MCF 10A (cell line): ENCODE data around the gene ADTRP. TPM values are rescaled to one million over a fixed set of nuclear protein-coding genes. Genes with fewer than 3 reads are reported as not detected.

Experiments used
- BruUV-seq: library from RNA; stranded (reverse); fragments of 400-500 nt; replicated peaks from 2 replicates; lab custom pipeline; 2021; lab: Mats Ljungman, UMichigan
- CTCF ChIA-PET: fragments of 300-600 bp; sonication (Branson Sonifier 250); formaldehyde crosslinking; extraction: SDS; loops from one replicate; lab custom pipeline; 2021; ENCODE audit warnings: antibody characterized with exemption, inconsistent platforms; lab: Yijun Ruan, JAX
- POLR2A ChIA-PET: fragments of 300-600, 350-650 bp; sonication (Branson Sonifier 250); formaldehyde crosslinking; extraction: SDS; loops from one replicate; lab custom pipeline; 2020; ENCODE audit warnings: antibody characterized with exemption, inconsistent platforms; lab: Yijun Ruan, JAX
- DNase-seq: peaks from one replicate; pipeline ENCODE4 v3.0.0-alpha.2; 2018; ENCODE audit not compliant: unreplicated experiment
- H3K27ac Mint-ChIP-seq: one replicate; pipeline ENCODE4 v1.8.0; 2022; ENCODE audit warnings: mild to moderate bottlenecking, low read depth, mixed read lengths; ENCODE audit not compliant: unreplicated experiment
- H3K27me3 Mint-ChIP-seq: one replicate; pipeline ENCODE4 v1.8.0; 2022; ENCODE audit warnings: mixed read lengths; ENCODE audit not compliant: insufficient read depth, unreplicated experiment
- H3K36me3 Mint-ChIP-seq: one replicate; pipeline ENCODE4 v1.8.0; 2022; ENCODE audit warnings: mild to moderate bottlenecking, moderate library complexity, mixed read lengths; ENCODE audit not compliant: insufficient read depth, unreplicated experiment
- H3K4me1 Mint-ChIP-seq: one replicate; pipeline ENCODE4 v1.8.0; 2022; ENCODE audit warnings: mixed read lengths; ENCODE audit not compliant: insufficient read depth, unreplicated experiment
- H3K4me3 Mint-ChIP-seq: one replicate; pipeline ENCODE4 v1.8.0; 2022; ENCODE audit warnings: mild to moderate bottlenecking, moderate library complexity, mixed read lengths; ENCODE audit not compliant: unreplicated experiment
- H3K9me3 Mint-ChIP-seq: one replicate; pipeline ENCODE4 v1.8.0; 2022; ENCODE audit warnings: mixed read lengths; ENCODE audit not compliant: unreplicated experiment
- intact Hi-C: fragments of 100-400 bp; cut with micrococcal nuclease; formaldehyde crosslinking; loops from 2 replicates; pipeline ENCODE4 v1.14.1; 2022
- total RNA-seq: library from RNA; stranded (reverse); gene quantifications from 2 replicates; pipeline ENCODE4 v1.2.3, GENCODE V29; 2022
- TF ChIP-seq, protein P1 (sequence below): fragments of 200-600 bp; IDR thresholded peaks from one replicate; pipeline ENCODE4 v1.8.0; 2022; ENCODE audit warnings: antibody characterized with exemption, mild to moderate bottlenecking; ENCODE audit not compliant: unreplicated experiment

ADTRP gene
- total RNA-seq, 1 experiment from 2014 or later = 14.8 TPM

DNA sequence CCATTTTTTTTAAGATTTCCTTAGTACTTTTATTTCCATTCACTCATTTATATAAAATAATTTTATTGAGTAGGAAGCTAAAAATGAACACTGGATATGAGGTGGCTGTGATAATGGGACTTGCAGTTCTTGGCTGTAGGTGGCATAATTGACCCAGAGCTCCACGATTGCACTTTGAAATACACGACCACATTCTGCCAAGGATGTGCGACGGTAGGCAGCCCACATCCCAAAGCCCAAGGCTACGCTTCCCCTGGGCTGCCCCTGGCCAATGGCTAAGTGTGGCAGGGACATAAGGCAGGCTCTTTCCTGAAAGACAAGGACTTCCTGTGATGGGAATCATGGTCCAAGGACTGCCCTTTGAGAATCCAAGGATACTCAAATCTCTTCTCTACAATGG, 43.7 kb upstream of the ADTRP start:
- Mint-ChIP-seq H3K4me3 (no peak overlapping the region), H3K27me3 (no peaks in the 10 kb centered on the region), H3K4me1 (peaks cover 4% of the 10 kb centered on the region), H3K27ac (no peak overlapping the region), H3K36me3 (no peaks in the 10 kb centered on the region), H3K9me3 (no peaks in the 10 kb centered on the region)
- ChIA-PET CTCF (interaction anchor here (0.9 kb wide), 1 partner anchor 49 kb away, joined by 4 read pairs; no protein-coding TSS in a partner anchor), POLR2A (no interaction called here)
- DNase-seq = no peak
- BruUV-seq = no TSS peak
- intact Hi-C loops = no loop called here
- TF ChIP-seq, protein P1, sequence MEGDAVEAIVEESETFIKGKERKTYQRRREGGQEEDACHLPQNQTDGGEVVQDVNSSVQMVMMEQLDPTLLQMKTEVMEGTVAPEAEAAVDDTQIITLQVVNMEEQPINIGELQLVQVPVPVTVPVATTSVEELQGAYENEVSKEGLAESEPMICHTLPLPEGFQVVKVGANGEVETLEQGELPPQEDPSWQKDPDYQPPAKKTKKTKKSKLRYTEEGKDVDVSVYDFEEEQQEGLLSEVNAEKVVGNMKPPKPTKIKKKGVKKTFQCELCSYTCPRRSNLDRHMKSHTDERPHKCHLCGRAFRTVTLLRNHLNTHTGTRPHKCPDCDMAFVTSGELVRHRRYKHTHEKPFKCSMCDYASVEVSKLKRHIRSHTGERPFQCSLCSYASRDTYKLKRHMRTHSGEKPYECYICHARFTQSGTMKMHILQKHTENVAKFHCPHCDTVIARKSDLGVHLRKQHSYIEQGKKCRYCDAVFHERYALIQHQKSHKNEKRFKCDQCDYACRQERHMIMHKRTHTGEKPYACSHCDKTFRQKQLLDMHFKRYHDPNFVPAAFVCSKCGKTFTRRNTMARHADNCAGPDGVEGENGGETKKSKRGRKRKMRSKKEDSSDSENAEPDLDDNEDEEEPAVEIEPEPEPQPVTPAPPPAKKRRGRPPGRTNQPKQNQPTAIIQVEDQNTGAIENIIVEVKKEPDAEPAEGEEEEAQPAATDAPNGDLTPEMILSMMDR = no peak

DNA sequence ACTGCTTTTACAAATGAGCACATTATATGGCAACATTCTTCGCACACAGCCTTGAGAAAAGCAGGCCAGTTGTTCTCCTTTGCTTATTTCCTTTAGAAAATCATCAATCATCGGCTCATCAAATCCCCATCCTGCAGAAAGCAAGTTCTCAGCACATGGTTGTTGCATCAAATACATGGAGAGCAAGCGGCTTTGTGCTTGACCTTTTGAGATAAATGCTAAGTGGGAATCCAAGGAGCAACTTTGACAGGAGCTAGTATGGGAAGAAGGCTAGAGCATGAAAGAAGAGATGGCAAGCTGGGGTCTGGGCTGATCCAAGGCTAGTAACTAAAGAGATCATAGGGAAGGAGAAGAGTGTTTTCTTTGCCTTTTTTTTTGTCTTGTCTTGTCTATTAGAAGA, 43.2 kb upstream of the ADTRP start:
- no peak for DNase-seq
- Mint-ChIP-seq H3K4me1 (peaks cover 4% of the 10 kb centered on the region), H3K27me3 (no peaks in the 10 kb centered on the region), H3K9me3 (no peaks in the 10 kb centered on the region), H3K4me3 (no peak overlapping the region), H3K27ac (no peak overlapping the region), H3K36me3 (no peaks in the 10 kb centered on the region)
- TF ChIP-seq, protein P1 = no peak
- ChIA-PET POLR2A (no interaction called here), CTCF (interaction anchor here (0.9 kb wide), 1 partner anchor 48 kb away, joined by 4 read pairs; no protein-coding TSS in a partner anchor)
- intact Hi-C loops = no loop called here
- BruUV-seq = no TSS peak

DNA sequence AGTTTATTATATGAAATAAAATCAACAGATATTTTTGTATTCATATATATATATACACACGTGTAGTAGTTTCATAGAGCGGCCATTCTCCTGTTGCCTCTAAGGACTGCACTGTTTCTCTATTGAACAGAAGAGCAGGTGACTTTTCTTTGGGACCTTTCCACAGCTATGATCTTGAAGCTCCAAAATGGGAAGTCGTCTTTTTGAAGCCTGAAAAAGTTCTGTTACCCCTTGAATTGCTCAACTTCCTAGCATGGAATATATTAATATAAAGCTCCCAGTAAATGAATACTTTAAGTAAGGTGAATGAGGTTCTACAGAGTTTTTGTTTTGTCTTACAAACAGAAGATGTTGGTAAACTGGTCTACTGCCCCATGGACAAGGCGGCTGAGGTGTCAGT, 42.2 kb upstream of the ADTRP start:
- CTCF ChIA-PET = interaction anchor here (0.6 kb wide), 1 partner anchor 10 kb away, joined by 4 read pairs; no protein-coding TSS in a partner anchor
- H3K27me3 Mint-ChIP-seq = no peaks in the 10 kb centered on the region

DNA sequence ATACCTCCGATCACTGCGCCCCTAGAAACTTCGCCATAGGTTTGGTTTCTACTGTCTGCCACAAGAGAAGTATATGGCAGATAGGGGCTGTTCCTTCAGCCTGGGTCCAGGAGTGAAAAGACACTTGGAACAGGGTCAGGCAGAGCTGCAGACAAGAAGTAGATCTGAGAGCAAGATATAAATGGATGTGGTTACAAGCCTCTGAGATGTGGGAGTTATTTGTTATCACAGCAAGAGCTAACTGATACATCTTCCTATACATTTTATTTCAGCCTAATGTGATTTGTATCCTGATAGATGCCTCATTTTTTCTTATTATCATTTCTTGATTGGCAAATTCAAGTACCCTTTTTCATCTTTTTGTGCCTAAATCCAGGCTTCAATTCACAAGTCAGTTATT, 40.9 kb upstream of the ADTRP start:
- Mint-ChIP-seq H3K4me1 (no peaks in the 10 kb centered on the region), H3K36me3 (no peaks in the 10 kb centered on the region), H3K4me3 (no peak overlapping the region), H3K27me3 (no peaks in the 10 kb centered on the region), H3K9me3 (no peaks in the 10 kb centered on the region), H3K27ac (no peak overlapping the region)
- no TSS peak for BruUV-seq
- ChIA-PET CTCF (no interaction called here), POLR2A (interaction anchor here (0.6 kb wide), 1 partner anchor 107 kb away, joined by 3 read pairs; no protein-coding TSS in a partner anchor)
- TF ChIP-seq, protein P1 = no peak
- no peak for DNase-seq
- intact Hi-C loops = no loop called here

More for the DNA sequence above, 42.2 kb upstream of the ADTRP start:
- BruUV-seq = no TSS peak
- Mint-ChIP-seq H3K4me1 (peaks cover 4% of the 10 kb centered on the region), H3K36me3 (no peaks in the 10 kb centered on the region), H3K4me3 (no peak overlapping the region), H3K27ac (no peak overlapping the region), H3K9me3 (no peaks in the 10 kb centered on the region)
- TF ChIP-seq, protein P1 = no peak
- POLR2A ChIA-PET = no interaction called here
- no peak for DNase-seq
- intact Hi-C loops = no loop called here
